ENCODE data around the gene DNAH1. TPM values are rescaled to one million over a fixed set of nuclear protein-coding genes. Genes with fewer than 3 reads are reported as not detected.

The DNAH1 gene
- total RNA-seq, 1 experiment from 2014 or later, result 5.5 TPM

GRCh38 chr3:52359116-52359855 lies 43.2 kb downstream of the DNAH1 start:
- H3K27me3 ChIP-seq (ENCODE audit: insufficient read depth, low read length), result no peaks in the 10 kb centered on the region
- no peak for DNase-seq (ENCODE audit: low read depth, low spot score)
- intact Hi-C loops (cut with micrococcal nuclease), result no loop called here
- no peak overlapping the region for H3K4me3 ChIP-seq (replicated peaks in 1 of 2; ENCODE audit: low read depth in 1 of 2, low read length in 2 of 2)
- ChIA-PET RAD21 (ENCODE audit: low non-redundant PET in 1 of 2, low total read pairs in 2 of 2, uncharacterized antibody in 2 of 2, unreplicated experiment in 2 of 2) (no interaction called here), POLR2A (no interaction called here), CTCF (no interaction called here)
- H3K27ac ChIP-seq (ENCODE audit: low read depth, low read length), result no peak overlapping the region
- H4K20me1 ChIP-seq (ENCODE audit: insufficient read depth), result no peaks in the 10 kb centered on the region
- no peak overlapping the region for H3K4me2 ChIP-seq (ENCODE audit: low read length)
- H3K36me3 ChIP-seq (ENCODE audit: control insufficient read depth in 1 of 2, insufficient read depth in 2 of 2, low read length in 2 of 2), result no peaks in the 10 kb centered on the region
- H2AFZ ChIP-seq (ENCODE audit: low read depth, low read length, poor library complexity, severe bottlenecking), result no peak overlapping the region
- H3K9ac ChIP-seq (ENCODE audit: low read length), result no peak overlapping the region
- BruUV-seq (replicated peaks), result no TSS peak
- H3K9me2 ChIP-seq (ENCODE audit: insufficient read depth), result no peaks in the 10 kb centered on the region
- H3K79me2 ChIP-seq (ENCODE audit: insufficient read depth, low read length), result no peaks in the 10 kb centered on the region
- no peaks in the 10 kb centered on the region for H3K4me1 ChIP-seq (ENCODE audit: control insufficient read depth in 1 of 2, insufficient read depth in 2 of 2, low read length in 2 of 2)
- no peak for TF ChIP-seq ZNF274 (IDR thresholded peaks at IDR 0.05; ENCODE audit: low read depth, low read length)
- no peak for TF ChIP-seq CEBPB (IDR thresholded peaks at IDR 0.05; ENCODE audit: low read depth)
- TF ChIP-seq SRF (IDR thresholded peaks at IDR 0.05; ENCODE audit: low read depth), result no peak
- no peak for TF ChIP-seq TCF7L2 (IDR thresholded peaks at IDR 0.05; ENCODE audit: borderline replicate concordance, extremely low read depth, insufficient read depth, insufficient read length)
- TF ChIP-seq SP1 (IDR thresholded peaks at IDR 0.05; ENCODE audit: low read depth), result no peak
- TF ChIP-seq, protein P1, sequence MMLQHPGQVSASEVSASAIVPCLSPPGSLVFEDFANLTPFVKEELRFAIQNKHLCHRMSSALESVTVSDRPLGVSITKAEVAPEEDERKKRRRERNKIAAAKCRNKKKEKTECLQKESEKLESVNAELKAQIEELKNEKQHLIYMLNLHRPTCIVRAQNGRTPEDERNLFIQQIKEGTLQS (IDR thresholded peaks at IDR 0.05), result no peak
- no peak for TF ChIP-seq JUND (IDR thresholded peaks at IDR 0.05)
- TF ChIP-seq POLR2AphosphoS5 (IDR thresholded peaks at IDR 0.05; ENCODE audit: low read depth, low read length), result no peak
- no peak for TF ChIP-seq ZBTB33 (IDR thresholded peaks at IDR 0.05; ENCODE audit: extremely low read depth, insufficient replicate concordance, low read length)
- no peaks in the 10 kb centered on the region for H3K9me3 ChIP-seq (ENCODE audit: control insufficient read depth in 1 of 2, insufficient read depth in 1 of 2, low read depth in 1 of 2, low read length in 2 of 2)
- no peak for ATAC-seq
